Ectodermal cell (in vitro differentiated cells): ENCODE data around the gene KRTAP13-2.

Source experiments
- H3K27ac ChIP-seq: 2 replicates; pipeline ENCODE4 v1.7.0; 2013; ENCODE audit warnings: mild to moderate bottlenecking, low read depth, low read length; ENCODE audit not compliant: insufficient read depth, poor library complexity, severe bottlenecking
- H3K27me3 ChIP-seq: 2 replicates; pipeline ENCODE4 v1.7.0; 2013; ENCODE audit warnings: mild to moderate bottlenecking, low read length; ENCODE audit not compliant: insufficient read depth, control insufficient read depth, poor library complexity, severe bottlenecking
- H3K36me3 ChIP-seq: one replicate; pipeline ENCODE4 v1.7.0; 2013; ENCODE audit warnings: low read length; ENCODE audit not compliant: control insufficient read depth, insufficient read depth
- H3K4me1 ChIP-seq: one replicate; pipeline ENCODE4 v1.7.0; 2013; ENCODE audit warnings: low read length; ENCODE audit not compliant: control insufficient read depth, insufficient read depth
- H3K4me3 ChIP-seq: 2 replicates; pipeline ENCODE4 v1.7.0; 2013; ENCODE audit warnings: low read depth, low read length, control low read depth; ENCODE audit not compliant: insufficient read depth
- H3K9me3 ChIP-seq: 2 replicates; pipeline ENCODE4 v1.7.0; 2013; ENCODE audit warnings: mild to moderate bottlenecking, low read length, moderate library complexity; ENCODE audit not compliant: control insufficient read depth

Gene KRTAP13-2

DNA sequence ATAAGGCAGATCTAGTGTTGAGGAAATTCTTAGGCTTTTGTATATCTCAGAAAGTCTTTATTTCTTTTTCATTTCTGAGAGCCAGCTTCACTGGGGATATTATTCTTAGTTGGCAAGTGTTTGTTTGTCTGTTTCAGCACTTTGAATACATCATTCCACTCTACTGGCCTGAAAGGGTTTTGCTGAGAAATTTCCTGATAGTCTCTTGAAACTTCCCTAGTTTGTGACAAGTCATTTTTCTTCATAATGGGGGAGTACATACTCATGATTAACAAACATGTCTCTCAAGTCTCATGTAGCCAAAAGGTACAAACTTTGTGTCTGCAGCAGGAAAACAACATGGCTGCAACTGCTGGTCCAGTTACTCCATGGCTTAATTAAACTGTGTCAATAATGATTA lies 45.7 kb downstream of the KRTAP13-2 start:
- Histone ChIP-seq H3K4me3 (no peak overlapping the region), H3K27me3 (no peaks in the 10 kb centered on the region), H3K27ac (no peak overlapping the region), H3K36me3 (no peaks in the 10 kb centered on the region), H3K4me1 (no peaks in the 10 kb centered on the region), H3K9me3 (no peaks in the 10 kb centered on the region)
